H7 (cell line): Measurements from ENCODE around the gene RPRD1B. TPM values are rescaled to one million over a fixed set of nuclear protein-coding genes. Genes with fewer than 3 reads are reported as not detected.
A peak's percentile ranks its signal among the peaks of the same experiment; 100 is the strongest.

ENCODE experiments used
- DNase-seq: peaks from one replicate; pipeline ENCODE4 v3.0.0; 2012
- H3K27me3 ChIP-seq: 2 replicates; pipeline ENCODE4 v1.6.0; 2011; ENCODE audit warnings: mild to moderate bottlenecking, low read length; ENCODE audit not compliant: control insufficient read depth, insufficient read depth
- H3K36me3 ChIP-seq: replicated peaks from 2 replicates; pipeline ENCODE4 v1.5.1; 2011; ENCODE audit warnings: low read length; ENCODE audit not compliant: control insufficient read depth, insufficient read depth
- H3K4me3 ChIP-seq: 2 replicates; pipeline ENCODE4 v1.5.1; 2011; ENCODE audit warnings: low read depth, mild to moderate bottlenecking, control low read depth, low read length, moderate library complexity; ENCODE audit not compliant: insufficient read depth
- total RNA-seq: library from RNA; depleted of rRNA; stranded (reverse); fragments of >200 nt; shearing (Covaris generic); gene quantifications from 2 replicates; pipeline ENCODE4 v1.2.3, GENCODE V29; 2014

The RPRD1B gene
- total RNA-seq, 1 experiment from 2014 or later, result 12.7 TPM

- Histone ChIP-seq H3K4me3 (no peak overlapping the region), H3K36me3 (peaks cover 8% of the 10 kb centered on the region), H3K27me3 (no peaks in the 10 kb centered on the region)
- no peak for DNase-seq
These were observed 10.2 kb downstream of the RPRD1B start for GRCh38 chr20:38043512-38044300.

GRCh38 chr20:38044685-38045084 lies 11.1 kb downstream of the RPRD1B start:
- Histone ChIP-seq H3K27me3 (no peaks in the 10 kb centered on the region), H3K4me3 (no peak overlapping the region), H3K36me3 (peaks cover 9% of the 10 kb centered on the region)
- DNase-seq, result no peak

GRCh38 chr20:38046572-38046971 lies 13.0 kb downstream of the RPRD1B start:
- H3K4me3 ChIP-seq, result no peak overlapping the region
- H3K27me3 ChIP-seq, result no peaks in the 10 kb centered on the region
- H3K36me3 ChIP-seq, result peaks cover 8% of the 10 kb centered on the region
- peak; percentile 39 for DNase-seq

- H3K4me3 ChIP-seq, result no peak overlapping the region
- peaks cover 4% of the 10 kb centered on the region for H3K36me3 ChIP-seq
- no peak for DNase-seq
These were observed 16.3 kb downstream of the RPRD1B start for GRCh38 chr20:38049800-38050199.

GRCh38 chr20:38050686-38051085 lies 17.1 kb downstream of the RPRD1B start:
- Histone ChIP-seq H3K27me3 (no peaks in the 10 kb centered on the region), H3K4me3 (no peak overlapping the region), H3K36me3 (peaks cover 4% of the 10 kb centered on the region)
- no peak for DNase-seq

More at GRCh38 chr20:38049800-38050199, 16.3 kb downstream of the RPRD1B start:
- H3K27me3 ChIP-seq, result no peaks in the 10 kb centered on the region

- DNase-seq, result no peak
- Histone ChIP-seq H3K4me3 (no peak overlapping the region), H3K36me3 (peaks cover 5% of the 10 kb centered on the region), H3K27me3 (no peaks in the 10 kb centered on the region)
These were observed 19.3 kb downstream of the RPRD1B start for GRCh38 chr20:38052870-38053269.

- Histone ChIP-seq H3K4me3 (no peak overlapping the region), H3K27me3 (no peaks in the 10 kb centered on the region), H3K36me3 (peaks cover 13% of the 10 kb centered on the region)
- no peak for DNase-seq
These were observed 21.1 kb downstream of the RPRD1B start for GRCh38 chr20:38054647-38055046.

- no peaks in the 10 kb centered on the region for H3K27me3 ChIP-seq
- peaks cover 15% of the 10 kb centered on the region for H3K36me3 ChIP-seq
- no peak for DNase-seq
- no peak overlapping the region for H3K4me3 ChIP-seq
These were observed 21.7 kb downstream of the RPRD1B start for GRCh38 chr20:38055294-38055693.

- H3K27me3 ChIP-seq, result no peaks in the 10 kb centered on the region
- H3K36me3 ChIP-seq, result peaks cover 19% of the 10 kb centered on the region
- no peak overlapping the region for H3K4me3 ChIP-seq
- no peak for DNase-seq
These were observed 22.3 kb downstream of the RPRD1B start for GRCh38 chr20:38055848-38056247.

GRCh38 chr20:38057351-38057972 lies 23.9 kb downstream of the RPRD1B start:
- H3K4me3 ChIP-seq, result no peak overlapping the region
- DNase-seq, result peak; percentile 84
- no peaks in the 10 kb centered on the region for H3K27me3 ChIP-seq
- peaks cover 23% of the 10 kb centered on the region for H3K36me3 ChIP-seq

GRCh38 chr20:38059832-38060231 lies 26.3 kb downstream of the RPRD1B start:
- H3K36me3 ChIP-seq, result peaks cover 28% of the 10 kb centered on the region
- no peak for DNase-seq
- H3K4me3 ChIP-seq, result no peak overlapping the region
- no peaks in the 10 kb centered on the region for H3K27me3 ChIP-seq

GRCh38 chr20:38060536-38060935 lies 27.0 kb downstream of the RPRD1B start:
- H3K4me3 ChIP-seq, result no peak overlapping the region
- H3K36me3 ChIP-seq, result peaks cover 28% of the 10 kb centered on the region
- no peaks in the 10 kb centered on the region for H3K27me3 ChIP-seq
- no peak for DNase-seq

- Histone ChIP-seq H3K36me3 (peaks cover 28% of the 10 kb centered on the region), H3K27me3 (no peaks in the 10 kb centered on the region), H3K4me3 (no peak overlapping the region)
- DNase-seq, result no peak
These were observed 27.6 kb downstream of the RPRD1B start for GRCh38 chr20:38061109-38061508.

GRCh38 chr20:38062890-38063289 lies 29.3 kb downstream of the RPRD1B start:
- no peak for DNase-seq
- Histone ChIP-seq H3K4me3 (no peak overlapping the region), H3K36me3 (peaks cover 33% of the 10 kb centered on the region), H3K27me3 (no peaks in the 10 kb centered on the region)

- DNase-seq, result no peak
- no peak overlapping the region for H3K4me3 ChIP-seq
- peaks cover 28% of the 10 kb centered on the region for H3K36me3 ChIP-seq
- no peaks in the 10 kb centered on the region for H3K27me3 ChIP-seq
These were observed 30.5 kb downstream of the RPRD1B start for GRCh38 chr20:38063911-38064530.
